Posterior vena cava (tissue), 2 donors: ENCODE data around the gene SPATS1. TPM values are rescaled to one million over a fixed set of nuclear protein-coding genes. Genes with fewer than 3 reads are reported as not detected.

Experiments
- DNase-seq: peaks from one replicate; pipeline ENCODE4 v3.0.0-alpha.2; 2020; ENCODE audit warnings: low spot score
- intact Hi-C, 2 donors: fragments of 100-400 bp; cut with DNase I; formaldehyde crosslinking; loops; one replicate each; pipeline versions ENCODE4 v1.14.1 to v1.14.2; 2022 to 2023
- total RNA-seq, 2 donors: library from RNA; stranded (reverse); fragmentation: NEBNext Ultra II Directional; extraction: Animal tissue kit (Norgen Biotek cat#: 25700); gene quantifications; one replicate each; pipeline ENCODE4 v1.2.1, GENCODE V29; 2021
- donor health status: DM: yes; HTN: yes; CAD: no.
- donor health status: DM: yes; HTN: yes; CAD: no.

Gene SPATS1
- total RNA-seq, 2 donors from 2014 or later, result not detected

- intact Hi-C loops, result no loop called here
- no peak for DNase-seq
Observed at GRCh38 chr6:44373787-44374186, 31.3 kb downstream of the SPATS1 start.

GRCh38 chr6:44375071-44375470, 32.6 kb downstream of the SPATS1 start:
- no peak for DNase-seq
- intact Hi-C loops, result no loop called here

DNA sequence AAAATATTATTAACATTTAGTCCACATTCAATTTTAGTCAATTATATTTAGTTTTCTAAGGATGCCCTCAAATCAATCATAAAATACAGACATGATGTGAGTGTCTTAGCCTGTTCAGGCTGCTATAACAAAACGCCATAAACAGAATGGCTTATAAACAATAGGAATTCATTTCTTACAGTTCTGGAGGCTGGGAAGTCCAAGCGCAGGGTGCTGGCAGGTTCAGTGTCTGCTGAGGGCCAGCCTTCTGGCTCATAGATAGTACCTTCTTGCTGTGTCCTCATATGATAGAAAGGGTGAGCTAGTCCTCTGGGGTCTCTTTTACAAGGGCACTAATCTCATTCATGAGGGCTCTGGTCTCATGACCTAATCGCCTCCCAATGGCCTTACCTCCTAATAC, 35.0 kb downstream of the SPATS1 start:
- DNase-seq, result no peak

GRCh38 chr6:44377971-44378370, 35.5 kb downstream of the SPATS1 start:
- DNase-seq, result no peak
- intact Hi-C loops, result no loop called here

More for the DNA sequence above, 35.0 kb downstream of the SPATS1 start:
- intact Hi-C loops, result no loop called here

GRCh38 chr6:44381739-44382138, 39.3 kb downstream of the SPATS1 start:
- intact Hi-C loops, result loop anchor here in 1 of 2 donors (5.0 kb wide), 1 partner anchor 379 kb away; no protein-coding TSS in a partner anchor
- no peak for DNase-seq

DNA sequence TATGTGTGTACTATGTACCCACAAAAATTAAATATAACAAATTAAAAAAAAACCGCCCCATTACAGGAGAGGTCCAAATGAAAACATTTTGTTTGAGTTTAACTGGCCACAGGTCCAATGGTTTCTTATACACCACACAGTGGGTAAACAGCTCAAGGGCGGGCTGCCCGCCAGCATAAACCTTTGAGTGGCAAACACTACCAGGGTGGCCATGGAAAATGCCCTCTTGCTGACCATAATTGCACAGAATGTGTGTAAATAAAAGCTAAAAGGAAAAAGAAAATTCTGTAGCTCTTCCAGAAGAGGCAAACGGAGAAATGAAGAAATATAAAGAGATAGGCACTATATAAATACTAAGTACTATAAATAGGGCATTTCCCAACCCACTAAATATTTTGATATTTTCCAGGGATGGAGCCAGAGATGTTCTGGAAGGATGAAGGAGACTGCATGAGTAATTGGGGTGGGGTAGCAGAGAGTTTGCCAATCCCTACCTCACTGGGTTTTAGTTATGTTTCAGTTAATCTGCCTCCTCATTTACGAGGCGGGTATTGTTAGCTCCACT, 44.0 kb downstream of the SPATS1 start:
- intact Hi-C loops, result no loop called here
- DNase-seq, result no peak

GRCh38 chr6:44386929-44387345, 44.5 kb downstream of the SPATS1 start:
- no peak for DNase-seq
- intact Hi-C loops, result no loop called here

DNA sequence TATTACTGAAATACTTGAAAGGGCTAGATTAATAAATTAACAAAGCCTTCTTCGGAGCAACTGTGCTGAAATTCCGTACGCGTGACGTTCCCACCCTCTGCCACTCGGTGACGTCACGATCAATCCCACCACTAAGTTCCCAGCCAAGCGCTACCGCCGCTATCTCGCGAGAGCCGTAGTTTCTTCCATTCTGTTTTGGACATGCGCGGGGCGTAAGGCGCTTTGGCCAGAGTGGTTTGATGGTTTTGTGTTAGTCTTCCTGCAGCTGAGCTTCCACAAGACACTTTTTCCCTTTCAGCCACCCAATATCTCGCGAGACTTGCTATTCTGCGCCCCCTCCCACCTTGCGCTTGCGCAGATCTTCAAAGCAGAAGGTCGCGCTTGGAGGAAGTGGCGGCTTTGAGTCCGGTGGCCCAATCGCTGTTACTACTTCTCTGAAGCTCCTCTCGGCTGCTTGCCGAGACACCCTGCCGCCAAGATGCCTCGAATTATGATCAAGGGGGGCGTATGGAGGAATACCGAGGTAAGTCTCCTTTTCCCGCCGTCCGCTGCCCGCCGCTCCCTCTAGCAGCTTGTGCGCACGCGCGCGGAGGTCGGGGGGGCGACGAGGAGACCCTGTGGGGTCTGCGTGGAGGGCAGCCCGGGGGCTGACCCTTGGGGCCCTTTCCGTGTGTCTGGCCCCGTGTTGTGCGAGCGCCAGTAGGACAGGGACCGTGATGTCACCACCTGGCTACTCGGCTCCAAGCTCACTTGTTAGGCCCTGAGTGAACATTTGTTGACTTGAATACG, 45.1 kb downstream of the SPATS1 start, which contains the start of gene CDC5L:
TSS of gene CDC5L (plus strand) at position 361 of the 789 bp plus-strand sequence. CDS start at position 479, 118 bp downstream.
- intact Hi-C loops, result no loop called here
- DNase-seq, result peak; percentile 98

- no peak for DNase-seq
- intact Hi-C loops, result no loop called here
Observed at GRCh38 chr6:44388135-44388487, 45.7 kb downstream of the SPATS1 start.

- no peak for DNase-seq
- intact Hi-C loops, result no loop called here
Observed at GRCh38 chr6:44388887-44389286, 46.4 kb downstream of the SPATS1 start.

DNA sequence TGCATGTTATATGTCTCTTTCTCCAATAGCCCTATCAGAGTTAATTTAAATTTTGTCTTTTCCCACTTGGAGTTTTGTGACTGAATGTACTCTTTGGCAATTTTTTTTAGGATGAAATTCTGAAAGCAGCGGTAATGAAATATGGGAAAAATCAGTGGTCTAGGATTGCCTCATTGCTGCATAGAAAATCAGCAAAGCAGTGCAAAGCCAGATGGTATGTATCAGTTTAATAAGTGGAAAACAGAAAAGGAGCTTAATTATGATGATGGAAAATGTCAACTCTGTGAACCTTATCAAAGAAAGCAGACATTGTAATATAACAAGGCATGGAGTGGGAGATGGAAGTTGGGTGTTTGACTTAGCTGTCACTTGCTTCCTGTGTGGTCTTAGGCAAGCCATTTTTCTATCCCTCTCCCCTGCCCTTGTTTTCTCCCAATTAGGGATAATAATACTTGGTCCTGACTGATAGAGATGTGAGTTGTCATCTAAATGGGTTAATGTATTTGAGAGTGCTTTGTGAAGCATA, 47.8 kb downstream of the SPATS1 start:
- no peak for DNase-seq
- intact Hi-C loops, result no loop called here

Other genes starting within 250 kb of the SPATS1 start
- gene MRPL14, start 215.2 kb upstream of the SPATS1 start, total RNA-seq, result 10 to 100 TPM; 26.4 to 33.5 TPM
- 10 to 100 TPM; 23.7 to 28.1 TPM for gene TMEM63B, start 215.1 kb upstream of the SPATS1 start, total RNA-seq
- 1 to 10 TPM in 1 of 2 donors, under 1 TPM in 1; 0.24 to 1.5 TPM for gene CAPN11, start 183.8 kb upstream of the SPATS1 start, total RNA-seq
- 1 to 10 TPM in 1 of 2 donors, not detected in 1; 1.5 TPM for gene MYMX, start 125.7 kb upstream of the SPATS1 start, total RNA-seq
- 10 to 100 TPM; 76.5 to 80.0 TPM for gene SLC29A1, start 119.1 kb upstream of the SPATS1 start, total RNA-seq
- gene HSP90AB1, start 95.5 kb upstream of the SPATS1 start, total RNA-seq, result 100 to 1,000 TPM; 414 to 463 TPM
- 10 to 100 TPM; 23.1 to 28.9 TPM for gene SLC35B2, start 85.1 kb upstream of the SPATS1 start, total RNA-seq
- gene NFKBIE, start 77.1 kb upstream of the SPATS1 start, total RNA-seq, result 1 to 10 TPM; 4.5 to 6.7 TPM
- not detected for gene TMEM151B, start 72.2 kb upstream of the SPATS1 start, total RNA-seq
- 1 to 10 TPM; 5.9 to 7.7 TPM for gene AARS2, start 29.3 kb upstream of the SPATS1 start, total RNA-seq
- gene CDC5L, start 45.1 kb downstream of the SPATS1 start, total RNA-seq, result 10 to 100 TPM; 19.1 to 25.1 TPM